22Rv1 (cell line): ENCODE measurements around the gene ZFHX3.

Source experiments
- CTCF ChIP-seq: fragments of 450-650 bp; IDR thresholded peaks from 2 replicates; pipeline ENCODE4 v1.5.1; 2017; ENCODE audit warnings: mild to moderate bottlenecking
- ZFX ChIP-seq: fragments of 450-650 bp; IDR thresholded peaks from 2 replicates; pipeline ENCODE4 v1.6.1; 2017; ENCODE audit warnings: antibody characterized with exemption, borderline replicate concordance

DNA sequence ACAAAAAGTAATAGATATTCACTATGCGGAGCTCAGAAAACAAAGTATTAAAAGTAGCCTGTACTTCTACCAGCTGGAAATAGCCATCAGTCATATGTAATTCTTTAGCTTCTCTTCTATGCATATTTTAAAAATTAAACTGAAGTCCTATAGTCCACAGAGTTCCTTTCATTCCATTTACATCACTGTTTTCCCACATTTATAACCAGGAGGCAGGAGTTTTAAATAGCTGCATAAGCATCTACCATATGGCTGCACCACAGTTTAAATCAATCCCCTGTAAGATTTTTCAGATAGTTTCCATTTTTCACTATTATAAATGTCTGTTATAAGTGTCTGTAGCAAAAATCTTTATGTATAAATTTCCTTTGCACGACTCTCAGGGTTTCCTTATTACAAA is 45.1 kb downstream of the ZFHX3 start:
- TF ChIP-seq CTCF (no peak), ZFX (no peak)
